AG04449 (cell line): ENCODE results near the gene ARHGEF4.

Experiments
- CTCF ChIA-PET: fragments of 350-600 bp; formaldehyde crosslinking; extraction: SDS; loops from one replicate; lab custom pipeline; 2021; ENCODE audit warnings: antibody characterized with exemption; lab: Yijun Ruan, JAX
- POLR2A ChIA-PET: fragments of 400-600, 350-600 bp; formaldehyde crosslinking; extraction: SDS; loops from one replicate; lab custom pipeline; 2020; ENCODE audit warnings: antibody characterized with exemption, inconsistent platforms; lab: Yijun Ruan, JAX
- DNase-seq: peaks from one replicate; pipeline ENCODE4 v3.0.0-alpha.2; 2010; ENCODE audit warnings: low read depth, low spot score
- H3K4me3 ChIP-seq: 2 replicates; pipeline ENCODE4 v1.5.1; 2011; ENCODE audit warnings: low read depth, mild to moderate bottlenecking, control low read depth, low read length
- TF ChIP-seq, protein P1 (sequence below): IDR thresholded peaks from one replicate; pipeline ENCODE4 v1.5.1; 2011; ENCODE audit warnings: mild to moderate bottlenecking, moderate library complexity, low read length, control low read depth, inconsistent platforms; ENCODE audit not compliant: insufficient read depth; ENCODE audit errors: missing control alignments

Gene ARHGEF4

GRCh38 chr2:130842770-130843169 is 6.1 kb downstream of the ARHGEF4 start:
- POLR2A ChIA-PET = no interaction called here
- H3K4me3 ChIP-seq = no peak overlapping the region
- CTCF ChIA-PET = no interaction called here
- no peak for DNase-seq
- TF ChIP-seq, protein P1, sequence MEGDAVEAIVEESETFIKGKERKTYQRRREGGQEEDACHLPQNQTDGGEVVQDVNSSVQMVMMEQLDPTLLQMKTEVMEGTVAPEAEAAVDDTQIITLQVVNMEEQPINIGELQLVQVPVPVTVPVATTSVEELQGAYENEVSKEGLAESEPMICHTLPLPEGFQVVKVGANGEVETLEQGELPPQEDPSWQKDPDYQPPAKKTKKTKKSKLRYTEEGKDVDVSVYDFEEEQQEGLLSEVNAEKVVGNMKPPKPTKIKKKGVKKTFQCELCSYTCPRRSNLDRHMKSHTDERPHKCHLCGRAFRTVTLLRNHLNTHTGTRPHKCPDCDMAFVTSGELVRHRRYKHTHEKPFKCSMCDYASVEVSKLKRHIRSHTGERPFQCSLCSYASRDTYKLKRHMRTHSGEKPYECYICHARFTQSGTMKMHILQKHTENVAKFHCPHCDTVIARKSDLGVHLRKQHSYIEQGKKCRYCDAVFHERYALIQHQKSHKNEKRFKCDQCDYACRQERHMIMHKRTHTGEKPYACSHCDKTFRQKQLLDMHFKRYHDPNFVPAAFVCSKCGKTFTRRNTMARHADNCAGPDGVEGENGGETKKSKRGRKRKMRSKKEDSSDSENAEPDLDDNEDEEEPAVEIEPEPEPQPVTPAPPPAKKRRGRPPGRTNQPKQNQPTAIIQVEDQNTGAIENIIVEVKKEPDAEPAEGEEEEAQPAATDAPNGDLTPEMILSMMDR = no peak

- TF ChIP-seq, protein P1 = no peak
- H3K4me3 ChIP-seq = no peak overlapping the region
- POLR2A ChIA-PET = no interaction called here
- CTCF ChIA-PET = no interaction called here
- no peak for DNase-seq
Measured at GRCh38 chr2:130843321-130843985, 6.7 kb downstream of the ARHGEF4 start.

GRCh38 chr2:130844161-130844560 is 7.4 kb downstream of the ARHGEF4 start:
- ChIA-PET CTCF (no interaction called here), POLR2A (no interaction called here)
- TF ChIP-seq, protein P1 = no peak
- DNase-seq = no peak
- no peak overlapping the region for H3K4me3 ChIP-seq

DNA sequence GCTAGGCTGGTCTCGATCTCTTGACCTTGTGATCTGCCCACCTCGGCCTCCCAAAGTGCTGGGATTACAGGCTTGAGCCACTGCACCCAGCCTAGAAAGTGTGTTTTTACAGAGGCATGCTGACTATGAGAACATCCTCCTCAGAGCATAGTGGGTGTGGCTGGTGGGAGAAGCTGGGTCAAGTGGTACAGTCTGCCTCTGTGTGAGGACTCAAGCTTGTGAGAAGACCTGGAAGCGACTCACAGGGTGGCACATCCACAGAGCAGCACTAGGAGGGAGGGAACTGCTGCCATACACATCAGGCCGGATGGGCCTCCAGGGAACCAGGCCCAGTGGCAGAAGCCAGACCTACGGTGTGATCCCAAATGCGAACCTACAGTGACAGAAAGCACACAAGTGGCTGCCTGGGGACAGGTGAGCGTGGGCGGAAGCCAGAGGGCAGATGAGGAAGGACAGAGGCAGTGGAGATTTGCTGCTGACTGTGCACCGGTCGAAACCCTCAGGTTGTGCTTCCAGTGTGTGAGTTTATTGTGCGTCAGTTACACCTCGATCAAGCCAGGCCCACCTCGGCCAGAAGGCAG is 8.9 kb downstream of the ARHGEF4 start:
- TF ChIP-seq, protein P1 = no peak
- POLR2A ChIA-PET = no interaction called here
- CTCF ChIA-PET = interaction anchor here (1.1 kb wide), 1 partner anchor 48 kb away, joined by 3 read pairs; no protein-coding TSS in a partner anchor
- DNase-seq = no peak
- no peak overlapping the region for H3K4me3 ChIP-seq

DNA sequence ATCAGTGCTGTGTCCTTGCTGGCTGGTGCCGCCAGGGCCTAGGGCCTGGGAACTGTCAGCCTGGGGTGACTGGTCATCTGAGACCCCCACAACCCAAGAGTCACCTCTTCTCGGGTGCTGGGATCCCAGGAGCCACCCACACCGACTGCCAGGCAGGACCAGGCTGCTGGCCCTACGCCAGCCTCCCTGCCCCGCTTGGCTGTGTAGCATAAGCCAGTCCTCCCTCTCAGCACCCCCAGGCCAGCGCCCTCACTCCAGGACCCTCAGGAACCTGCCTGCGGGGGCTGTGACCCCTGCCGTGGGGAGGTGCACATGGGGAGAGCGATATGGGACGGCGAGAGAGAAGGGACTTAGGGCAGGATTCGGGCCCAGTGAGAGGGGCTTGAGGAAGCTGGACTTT is 9.5 kb downstream of the ARHGEF4 start:
- CTCF ChIA-PET = interaction anchor here (1.1 kb wide), 1 partner anchor 49 kb away, joined by 3 read pairs; no protein-coding TSS in a partner anchor
- no peak overlapping the region for H3K4me3 ChIP-seq
- TF ChIP-seq, protein P1 = no peak
- POLR2A ChIA-PET = no interaction called here
- DNase-seq = no peak

DNA sequence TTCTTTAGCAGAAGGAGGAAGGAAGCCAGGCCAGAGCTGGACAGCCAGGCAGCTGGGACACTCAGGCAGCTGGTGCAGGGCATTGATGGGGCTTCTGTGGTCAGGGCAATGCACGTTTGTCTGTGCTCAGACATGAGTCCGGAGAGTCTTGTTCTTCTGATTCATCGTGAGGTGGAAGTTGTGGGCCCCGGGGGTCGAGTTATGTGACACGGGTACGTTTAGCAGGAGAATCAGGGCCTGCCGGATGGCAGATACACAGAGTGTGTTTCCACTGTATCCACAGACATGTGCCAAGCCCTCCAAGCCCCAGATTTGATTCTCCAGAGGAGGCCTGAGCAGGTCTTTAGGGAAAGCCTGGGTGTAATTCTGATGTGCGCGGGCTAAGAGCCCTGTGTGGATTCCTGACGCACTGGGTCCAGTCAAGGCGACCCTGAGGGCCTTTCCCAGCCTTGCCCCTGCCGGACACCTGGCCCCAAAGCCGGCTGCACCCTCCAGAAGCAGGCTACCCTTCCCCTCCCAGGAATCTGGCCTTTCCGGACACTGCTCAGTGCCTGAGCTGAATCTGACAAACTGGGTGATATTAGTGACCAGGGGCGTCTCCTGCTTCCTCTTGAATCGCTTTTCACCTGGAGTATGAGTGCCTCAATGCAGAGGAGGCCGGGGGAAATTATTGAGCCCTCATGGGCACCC is 10.1 kb downstream of the ARHGEF4 start:
- H3K4me3 ChIP-seq = no peak overlapping the region
- TF ChIP-seq, protein P1 = no peak
- CTCF ChIA-PET = no interaction called here
- POLR2A ChIA-PET = no interaction called here
- no peak for DNase-seq
